SH-SY5Y (cell line): ENCODE results near the gene WWOX.

Experiments
- GATA2 ChIP-seq: IDR thresholded peaks from 2 replicates; pipeline ENCODE4 v1.6.1; 2011; ENCODE audit warnings: mild to moderate bottlenecking, low read depth, low read length
- GATA3 ChIP-seq: IDR thresholded peaks from 2 replicates; pipeline ENCODE4 v1.6.1; 2011; ENCODE audit warnings: low read depth, mild to moderate bottlenecking, low read length, moderate library complexity

GRCh38 chr16:78892951-78893733 lies 793.7 kb downstream of the WWOX start:
- TF ChIP-seq GATA2: no peak
- no peak for TF ChIP-seq GATA3
